ENCODE results near the gene ZNF37A.

DNA sequence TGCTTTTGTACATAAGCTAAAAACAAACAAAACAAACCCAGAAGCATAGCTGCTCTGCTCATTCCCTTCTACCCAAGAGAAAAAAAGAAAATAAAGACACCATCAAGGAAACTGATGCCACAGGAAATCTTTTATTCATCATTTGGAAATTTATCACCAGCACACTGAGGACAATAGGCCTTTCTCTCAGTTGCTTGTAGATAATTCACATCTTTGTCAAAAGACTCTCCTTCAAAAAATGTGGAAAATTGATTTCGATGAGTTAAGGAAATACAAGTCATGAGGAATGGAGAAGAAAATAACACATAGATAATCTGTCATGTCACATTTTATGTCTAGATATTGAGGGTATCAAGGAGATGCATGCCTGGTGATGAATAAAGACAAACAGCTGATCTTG lies 53.5 kb downstream of the ZNF37A start:
- TF ChIP-seq, protein P1, sequence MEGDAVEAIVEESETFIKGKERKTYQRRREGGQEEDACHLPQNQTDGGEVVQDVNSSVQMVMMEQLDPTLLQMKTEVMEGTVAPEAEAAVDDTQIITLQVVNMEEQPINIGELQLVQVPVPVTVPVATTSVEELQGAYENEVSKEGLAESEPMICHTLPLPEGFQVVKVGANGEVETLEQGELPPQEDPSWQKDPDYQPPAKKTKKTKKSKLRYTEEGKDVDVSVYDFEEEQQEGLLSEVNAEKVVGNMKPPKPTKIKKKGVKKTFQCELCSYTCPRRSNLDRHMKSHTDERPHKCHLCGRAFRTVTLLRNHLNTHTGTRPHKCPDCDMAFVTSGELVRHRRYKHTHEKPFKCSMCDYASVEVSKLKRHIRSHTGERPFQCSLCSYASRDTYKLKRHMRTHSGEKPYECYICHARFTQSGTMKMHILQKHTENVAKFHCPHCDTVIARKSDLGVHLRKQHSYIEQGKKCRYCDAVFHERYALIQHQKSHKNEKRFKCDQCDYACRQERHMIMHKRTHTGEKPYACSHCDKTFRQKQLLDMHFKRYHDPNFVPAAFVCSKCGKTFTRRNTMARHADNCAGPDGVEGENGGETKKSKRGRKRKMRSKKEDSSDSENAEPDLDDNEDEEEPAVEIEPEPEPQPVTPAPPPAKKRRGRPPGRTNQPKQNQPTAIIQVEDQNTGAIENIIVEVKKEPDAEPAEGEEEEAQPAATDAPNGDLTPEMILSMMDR (IDR thresholded peaks at IDR 0.05; ENCODE audit: insufficient read depth, low read length, poor library complexity, severe bottlenecking) = no peak
- no peak for TF ChIP-seq EZH2phosphoT487 (conservative IDR thresholded peaks at IDR 0.05; ENCODE audit: low read length)
